GM12873 (cell line): Measurements from ENCODE around the gene WDR90.

Experiments used
- TF ChIP-seq, protein P1 (sequence below): IDR thresholded peaks from 2 replicates; pipeline ENCODE4 v1.5.1; 2012; ENCODE audit warnings: low read depth, mild to moderate bottlenecking, moderate library complexity, low read length, control low read depth; ENCODE audit not compliant: insufficient read depth; ENCODE audit errors: missing control alignments

The WDR90 gene

DNA sequence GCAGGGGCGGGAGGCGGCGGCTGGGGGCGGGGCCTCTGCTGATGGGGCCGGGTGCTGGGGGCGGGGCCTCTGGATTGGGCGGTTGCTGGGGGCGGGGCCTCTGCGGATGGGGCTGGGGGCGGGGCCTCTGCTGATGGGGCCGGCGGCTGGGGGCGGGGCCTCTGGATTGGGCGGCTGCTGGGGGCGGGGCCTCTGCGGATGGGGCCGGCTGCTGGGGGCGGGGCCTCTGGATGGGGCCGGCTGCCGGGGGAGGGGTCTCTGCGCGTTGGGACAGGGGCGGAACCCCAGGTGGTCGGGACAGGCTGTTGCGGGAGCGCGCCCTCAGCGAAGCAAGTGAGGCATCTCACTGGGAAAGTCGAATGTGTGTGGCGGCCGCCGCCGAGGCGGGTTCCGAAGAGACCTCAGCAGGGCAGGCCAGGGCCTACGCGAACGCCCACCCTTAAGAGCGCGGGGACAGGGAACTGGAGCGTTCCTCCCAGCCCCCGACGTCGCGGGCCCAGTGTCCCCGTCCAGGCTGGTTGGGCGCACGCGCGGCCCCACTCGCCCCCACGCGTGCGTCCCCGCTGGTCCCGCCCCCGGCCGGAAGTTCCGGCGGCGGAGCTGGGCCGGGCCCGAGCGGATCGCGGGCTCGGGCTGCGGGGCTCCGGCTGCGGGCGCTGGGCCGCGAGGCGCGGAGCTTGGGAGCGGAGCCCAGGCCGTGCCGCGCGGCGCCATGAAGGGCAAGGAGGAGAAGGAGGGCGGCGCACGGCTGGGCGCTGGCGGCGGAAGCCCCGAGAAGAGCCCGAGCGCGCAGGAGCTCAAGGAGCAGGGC is 30.9 kb downstream of the WDR90 start, which contains the start of gene STUB1:
Gene STUB1, plus strand, starts transcription at position 597 of the 811 bp plus-strand sequence. Its CDS starts 116 bp downstream, at position 713.
- TF ChIP-seq, protein P1, sequence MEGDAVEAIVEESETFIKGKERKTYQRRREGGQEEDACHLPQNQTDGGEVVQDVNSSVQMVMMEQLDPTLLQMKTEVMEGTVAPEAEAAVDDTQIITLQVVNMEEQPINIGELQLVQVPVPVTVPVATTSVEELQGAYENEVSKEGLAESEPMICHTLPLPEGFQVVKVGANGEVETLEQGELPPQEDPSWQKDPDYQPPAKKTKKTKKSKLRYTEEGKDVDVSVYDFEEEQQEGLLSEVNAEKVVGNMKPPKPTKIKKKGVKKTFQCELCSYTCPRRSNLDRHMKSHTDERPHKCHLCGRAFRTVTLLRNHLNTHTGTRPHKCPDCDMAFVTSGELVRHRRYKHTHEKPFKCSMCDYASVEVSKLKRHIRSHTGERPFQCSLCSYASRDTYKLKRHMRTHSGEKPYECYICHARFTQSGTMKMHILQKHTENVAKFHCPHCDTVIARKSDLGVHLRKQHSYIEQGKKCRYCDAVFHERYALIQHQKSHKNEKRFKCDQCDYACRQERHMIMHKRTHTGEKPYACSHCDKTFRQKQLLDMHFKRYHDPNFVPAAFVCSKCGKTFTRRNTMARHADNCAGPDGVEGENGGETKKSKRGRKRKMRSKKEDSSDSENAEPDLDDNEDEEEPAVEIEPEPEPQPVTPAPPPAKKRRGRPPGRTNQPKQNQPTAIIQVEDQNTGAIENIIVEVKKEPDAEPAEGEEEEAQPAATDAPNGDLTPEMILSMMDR: no peak

DNA sequence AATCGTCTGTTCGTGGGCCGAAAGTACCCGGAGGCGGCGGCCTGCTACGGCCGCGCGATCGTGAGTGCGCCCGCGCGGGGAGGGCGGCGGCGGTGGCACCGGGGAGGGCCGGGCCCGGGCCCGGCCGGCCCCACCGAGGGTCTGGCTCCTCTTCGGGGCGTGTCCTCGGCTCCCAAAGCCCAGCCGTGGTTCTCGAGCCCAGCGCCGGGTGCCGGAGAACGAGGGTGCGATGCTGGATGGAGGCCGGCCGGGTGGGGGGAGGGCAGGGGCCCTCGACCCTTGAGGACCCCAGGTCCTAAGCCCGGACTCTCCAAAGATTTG is 31.4 kb downstream of the WDR90 start:
- TF ChIP-seq, protein P1: no peak

DNA sequence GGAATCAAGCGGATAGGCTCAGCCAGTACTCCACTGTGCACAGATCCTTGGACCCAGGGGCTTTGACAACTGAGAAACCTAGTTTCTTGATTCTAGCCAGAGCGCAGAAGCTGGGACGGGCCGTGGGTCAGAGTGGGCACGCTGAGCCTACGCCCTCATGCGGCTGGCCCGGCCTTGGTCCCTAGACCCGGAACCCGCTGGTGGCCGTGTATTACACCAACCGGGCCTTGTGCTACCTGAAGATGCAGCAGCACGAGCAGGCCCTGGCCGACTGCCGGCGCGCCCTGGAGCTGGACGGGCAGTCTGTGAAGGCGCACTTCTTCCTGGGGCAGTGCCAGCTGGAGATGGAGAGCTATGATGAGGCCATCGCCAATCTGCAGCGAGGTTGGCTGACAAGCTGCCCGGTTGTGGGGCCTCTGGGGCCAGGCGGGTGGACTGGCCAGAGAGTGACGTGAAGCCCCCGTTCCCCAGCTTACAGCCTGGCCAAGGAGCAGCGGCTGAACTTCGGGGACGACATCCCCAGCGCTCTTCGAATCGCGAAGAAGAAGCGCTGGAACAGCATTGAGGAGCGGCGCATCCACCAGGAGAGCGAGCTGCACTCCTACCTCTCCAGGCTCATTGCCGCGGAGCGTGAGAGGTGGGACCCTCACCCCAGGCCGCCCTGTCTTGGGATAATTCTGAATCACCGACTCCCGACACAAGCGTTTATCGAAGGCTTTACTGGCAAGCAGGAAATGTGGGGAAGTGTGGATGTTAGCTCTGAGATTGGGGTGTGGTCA is 32.0 kb downstream of the WDR90 start:
- TF ChIP-seq, protein P1: peak; percentile 20

DNA sequence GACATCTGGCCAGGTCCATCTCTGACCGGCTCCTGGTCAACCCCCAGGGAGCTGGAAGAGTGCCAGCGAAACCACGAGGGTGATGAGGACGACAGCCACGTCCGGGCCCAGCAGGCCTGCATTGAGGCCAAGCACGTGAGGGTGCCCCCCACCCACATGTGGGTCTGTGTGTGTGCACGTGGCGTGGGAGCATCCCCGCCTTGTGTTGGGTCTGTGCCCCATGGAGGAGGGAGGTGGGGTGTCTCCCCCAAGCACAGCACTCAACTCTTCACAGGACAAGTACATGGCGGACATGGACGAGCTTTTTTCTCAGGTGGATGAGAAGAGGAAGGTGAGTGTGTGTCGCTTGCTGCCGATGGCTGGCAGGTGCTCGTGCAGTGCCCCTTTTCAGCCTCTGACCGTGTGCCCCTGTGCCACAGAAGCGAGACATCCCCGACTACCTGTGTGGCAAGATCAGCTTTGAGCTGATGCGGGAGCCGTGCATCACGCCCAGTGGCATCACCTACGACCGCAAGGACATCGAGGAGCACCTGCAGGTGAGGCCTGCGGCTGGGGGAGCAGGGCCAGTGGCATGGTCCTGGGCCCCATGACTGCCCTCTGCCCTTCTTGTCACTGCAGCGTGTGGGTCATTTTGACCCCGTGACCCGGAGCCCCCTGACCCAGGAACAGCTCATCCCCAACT is 32.7 kb downstream of the WDR90 start:
- TF ChIP-seq, protein P1: no peak

DNA sequence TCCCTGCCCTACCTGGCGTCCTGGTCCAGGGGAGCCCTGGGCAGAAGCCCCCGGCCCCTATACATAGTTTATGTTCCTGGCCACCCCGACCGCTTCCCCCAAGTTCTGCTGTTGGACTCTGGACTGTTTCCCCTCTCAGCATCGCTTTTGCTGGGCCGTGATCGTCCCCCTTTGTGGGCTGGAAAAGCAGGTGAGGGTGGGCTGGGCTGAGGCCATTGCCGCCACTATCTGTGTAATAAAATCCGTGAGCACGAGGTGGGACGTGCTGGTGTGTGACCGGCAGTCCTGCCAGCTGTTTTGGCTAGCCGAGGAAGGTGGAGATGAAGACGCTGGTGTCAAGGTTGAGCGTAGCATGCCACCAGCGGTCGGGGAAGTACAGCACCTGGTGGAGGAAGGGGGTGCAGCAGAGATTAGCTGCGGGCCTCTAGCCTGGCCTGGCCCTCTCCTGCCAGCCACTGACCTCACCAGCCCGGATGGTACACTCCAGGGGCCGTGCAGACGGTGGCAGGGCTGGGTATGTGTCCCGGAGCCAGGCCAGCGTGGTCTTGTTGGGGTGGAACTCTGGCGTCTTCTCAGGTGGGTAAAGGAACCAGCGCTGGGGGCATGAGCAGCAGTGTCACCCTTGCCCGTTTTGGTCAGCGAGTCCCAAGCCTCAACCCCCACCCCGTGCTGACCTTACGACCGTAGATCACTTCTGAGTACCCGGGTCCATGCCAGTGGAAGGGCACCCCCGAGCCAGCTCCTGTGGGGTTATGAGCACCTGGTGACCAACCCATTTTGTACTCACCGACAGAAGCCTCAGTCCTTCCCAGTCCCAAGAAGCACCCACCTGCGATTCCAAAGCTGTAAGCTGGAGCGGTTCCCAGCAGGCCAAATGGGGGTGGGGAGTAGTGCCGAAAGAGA is 33.6 kb downstream of the WDR90 start:
- TF ChIP-seq, protein P1: no peak

DNA sequence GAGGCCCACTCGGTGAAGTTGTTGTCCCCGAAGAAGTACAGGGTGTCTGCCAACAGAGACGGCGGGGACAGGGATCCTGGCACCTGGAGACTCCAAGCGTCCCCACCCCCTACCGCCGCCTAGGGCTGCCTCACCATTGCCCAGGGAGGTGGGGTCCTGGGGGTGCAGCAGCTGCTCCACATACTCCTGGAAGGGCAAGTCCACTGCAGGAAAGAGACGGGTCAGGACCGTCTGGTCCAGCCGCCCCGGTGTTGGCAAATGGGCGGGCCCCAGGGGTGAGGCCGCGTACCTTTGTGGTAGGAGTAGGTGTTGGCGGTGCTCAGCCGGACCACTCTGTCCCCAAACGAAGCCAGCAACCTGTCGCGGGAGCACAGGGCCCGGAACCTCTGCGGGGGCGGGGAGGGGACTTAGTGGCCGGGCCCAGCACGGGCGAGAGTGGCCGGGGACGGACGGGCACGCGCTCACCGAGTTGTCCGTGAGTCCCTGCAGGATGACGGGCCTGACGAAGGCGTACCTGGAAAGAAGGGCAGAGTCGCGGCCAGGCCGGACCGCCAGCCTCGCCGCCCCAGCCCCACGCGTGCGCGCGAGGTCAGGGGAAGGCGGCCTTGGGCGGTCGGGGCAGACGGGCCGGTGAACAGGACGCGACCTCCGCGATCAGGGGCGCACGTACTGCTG is 34.4 kb downstream of the WDR90 start:
- TF ChIP-seq, protein P1: no peak
